A673 (cell line): Measurements from ENCODE around the gene NANS.

ENCODE experiments used
- CTCF ChIP-seq: fragments of 300-800, 200-600 bp; sonication (generic); conservative IDR thresholded peaks from 2 replicates; pipeline ENCODE4 v1.5.1; 2017; ENCODE audit warnings: low read depth, mild to moderate bottlenecking, antibody characterized with exemption, low read length, moderate library complexity, mixed read lengths
- EZH2 ChIP-seq: fragments of 200-600 bp; sonication (generic); IDR thresholded peaks from 2 replicates; pipeline ENCODE4 v1.6.1; 2017; ENCODE audit warnings: borderline replicate concordance, low read depth, mild to moderate bottlenecking, mixed read lengths, antibody characterized with exemption, low read length; ENCODE audit not compliant: poor library complexity, severe bottlenecking

- TF ChIP-seq CTCF (no peak), EZH2 (no peak)
Observed at GRCh38 chr9:98085058-98085457, 28.5 kb downstream of the NANS start.
